Kidney epithelial cell (primary cell): ENCODE data around the gene FGF1. TPM values are rescaled to one million over a fixed set of nuclear protein-coding genes. Genes with fewer than 3 reads are reported as not detected.
A peak's percentile ranks its signal among the peaks of the same experiment; 100 is the strongest.

ENCODE experiments used
- DNase-seq: peaks from one replicate; pipeline ENCODE4 v3.0.0-alpha.2; 2010; ENCODE audit warnings: low read depth
- H3K27me3 ChIP-seq: 2 replicates; pipeline ENCODE4 v1.6.0; 2011; ENCODE audit warnings: low read length; ENCODE audit not compliant: control insufficient read depth, insufficient read depth
- H3K36me3 ChIP-seq: 2 replicates; pipeline ENCODE4 v1.5.1; 2011; ENCODE audit warnings: low read length; ENCODE audit not compliant: control insufficient read depth, insufficient read depth
- H3K4me3 ChIP-seq: 2 replicates; pipeline ENCODE4 v1.5.1; 2011; ENCODE audit warnings: low read depth, mild to moderate bottlenecking, control low read depth, low read length
- total RNA-seq: library from RNA; depleted of rRNA; stranded (reverse); fragments of >200 nt; gene quantifications from 2 replicates; pipeline ENCODE4 v1.2.3, GENCODE V29; 2015
- TF ChIP-seq, protein P1 (sequence below): IDR thresholded peaks from 2 replicates; pipeline ENCODE4 v1.5.1; 2011; ENCODE audit warnings: mild to moderate bottlenecking, moderate library complexity, low read length, control low read depth, inconsistent platforms; ENCODE audit not compliant: insufficient read depth, poor library complexity, severe bottlenecking

Gene FGF1
- total RNA-seq, 1 donor from 2014 or later, result 12.1 TPM

DNA sequence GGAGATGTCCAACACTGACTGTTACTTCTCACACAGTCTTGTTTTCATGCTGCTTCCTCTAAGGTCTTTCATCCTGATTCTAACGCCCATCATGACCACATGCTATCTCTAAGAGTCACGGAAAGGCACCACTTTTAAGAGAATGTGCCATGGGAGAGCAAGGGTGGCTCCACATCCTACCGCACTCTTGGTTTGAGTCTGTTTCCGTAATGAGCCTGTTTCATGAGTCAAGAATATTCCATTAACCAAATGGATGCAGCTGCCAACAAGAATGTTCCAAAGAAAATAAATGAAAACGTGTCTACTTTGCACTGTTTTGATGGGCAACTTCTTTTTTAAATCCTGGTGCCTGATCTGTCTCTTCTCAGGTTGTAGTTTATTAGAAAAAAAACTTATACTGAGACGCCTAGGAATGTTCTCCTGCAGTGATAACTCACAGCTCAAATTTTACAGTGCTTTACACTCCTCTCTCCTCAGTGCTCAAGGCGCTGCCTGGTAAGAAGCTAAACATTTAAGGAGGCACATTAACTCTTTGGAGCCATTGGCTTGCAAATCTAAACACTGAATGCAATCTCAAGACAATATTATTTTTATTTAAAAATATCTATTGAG is 124.3 kb downstream of the FGF1 start:
- TF ChIP-seq, protein P1, sequence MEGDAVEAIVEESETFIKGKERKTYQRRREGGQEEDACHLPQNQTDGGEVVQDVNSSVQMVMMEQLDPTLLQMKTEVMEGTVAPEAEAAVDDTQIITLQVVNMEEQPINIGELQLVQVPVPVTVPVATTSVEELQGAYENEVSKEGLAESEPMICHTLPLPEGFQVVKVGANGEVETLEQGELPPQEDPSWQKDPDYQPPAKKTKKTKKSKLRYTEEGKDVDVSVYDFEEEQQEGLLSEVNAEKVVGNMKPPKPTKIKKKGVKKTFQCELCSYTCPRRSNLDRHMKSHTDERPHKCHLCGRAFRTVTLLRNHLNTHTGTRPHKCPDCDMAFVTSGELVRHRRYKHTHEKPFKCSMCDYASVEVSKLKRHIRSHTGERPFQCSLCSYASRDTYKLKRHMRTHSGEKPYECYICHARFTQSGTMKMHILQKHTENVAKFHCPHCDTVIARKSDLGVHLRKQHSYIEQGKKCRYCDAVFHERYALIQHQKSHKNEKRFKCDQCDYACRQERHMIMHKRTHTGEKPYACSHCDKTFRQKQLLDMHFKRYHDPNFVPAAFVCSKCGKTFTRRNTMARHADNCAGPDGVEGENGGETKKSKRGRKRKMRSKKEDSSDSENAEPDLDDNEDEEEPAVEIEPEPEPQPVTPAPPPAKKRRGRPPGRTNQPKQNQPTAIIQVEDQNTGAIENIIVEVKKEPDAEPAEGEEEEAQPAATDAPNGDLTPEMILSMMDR, result no peak
- no peak for DNase-seq
- Histone ChIP-seq H3K36me3 (no peaks in the 10 kb centered on the region), H3K4me3 (no peak overlapping the region), H3K27me3 (no peaks in the 10 kb centered on the region)

DNA sequence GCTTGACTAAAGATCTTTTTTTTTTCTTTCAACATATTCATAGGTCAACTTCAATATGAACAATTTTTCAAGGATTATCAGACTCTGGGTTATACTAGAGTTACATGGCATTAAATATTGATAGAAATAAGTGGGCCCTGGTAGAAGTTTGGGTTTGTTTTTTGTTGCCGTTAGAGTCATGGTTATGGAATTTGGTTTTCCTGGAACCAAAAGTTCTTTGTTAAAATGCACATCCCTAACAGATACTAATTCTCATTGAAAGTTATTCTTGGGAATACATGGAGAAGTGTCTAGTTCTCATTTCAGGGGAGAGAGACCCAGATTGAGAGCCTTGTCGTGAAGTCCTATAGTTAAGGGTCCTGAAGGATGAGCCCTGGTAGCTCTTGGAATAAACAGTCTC is 124.9 kb downstream of the FGF1 start:
- DNase-seq, result no peak
- no peaks in the 10 kb centered on the region for H3K27me3 ChIP-seq
- H3K36me3 ChIP-seq, result no peaks in the 10 kb centered on the region
- TF ChIP-seq, protein P1, result no peak
- H3K4me3 ChIP-seq, result no peak overlapping the region

DNA sequence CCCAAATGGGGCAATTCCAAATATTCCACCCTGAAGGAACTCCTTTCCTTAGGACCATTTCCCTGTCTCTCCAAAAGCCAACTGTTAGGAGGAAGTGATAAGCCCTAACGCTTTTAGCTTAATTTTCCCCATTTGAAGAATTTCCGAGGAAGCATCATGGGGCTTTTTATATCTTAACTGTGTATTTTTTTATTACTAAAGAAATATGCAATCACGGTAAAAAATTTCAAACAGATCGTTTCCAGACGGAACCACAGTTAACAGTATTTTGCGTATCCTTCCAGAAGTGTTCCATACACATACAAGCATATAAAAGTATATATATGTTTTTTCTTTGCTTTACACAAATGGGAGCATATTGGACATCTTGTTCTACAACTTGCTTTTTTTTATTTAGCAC is 133.8 kb downstream of the FGF1 start:
- no peak for DNase-seq
- Histone ChIP-seq H3K4me3 (no peak overlapping the region), H3K36me3 (no peaks in the 10 kb centered on the region), H3K27me3 (no peaks in the 10 kb centered on the region)
- TF ChIP-seq, protein P1, result no peak

DNA sequence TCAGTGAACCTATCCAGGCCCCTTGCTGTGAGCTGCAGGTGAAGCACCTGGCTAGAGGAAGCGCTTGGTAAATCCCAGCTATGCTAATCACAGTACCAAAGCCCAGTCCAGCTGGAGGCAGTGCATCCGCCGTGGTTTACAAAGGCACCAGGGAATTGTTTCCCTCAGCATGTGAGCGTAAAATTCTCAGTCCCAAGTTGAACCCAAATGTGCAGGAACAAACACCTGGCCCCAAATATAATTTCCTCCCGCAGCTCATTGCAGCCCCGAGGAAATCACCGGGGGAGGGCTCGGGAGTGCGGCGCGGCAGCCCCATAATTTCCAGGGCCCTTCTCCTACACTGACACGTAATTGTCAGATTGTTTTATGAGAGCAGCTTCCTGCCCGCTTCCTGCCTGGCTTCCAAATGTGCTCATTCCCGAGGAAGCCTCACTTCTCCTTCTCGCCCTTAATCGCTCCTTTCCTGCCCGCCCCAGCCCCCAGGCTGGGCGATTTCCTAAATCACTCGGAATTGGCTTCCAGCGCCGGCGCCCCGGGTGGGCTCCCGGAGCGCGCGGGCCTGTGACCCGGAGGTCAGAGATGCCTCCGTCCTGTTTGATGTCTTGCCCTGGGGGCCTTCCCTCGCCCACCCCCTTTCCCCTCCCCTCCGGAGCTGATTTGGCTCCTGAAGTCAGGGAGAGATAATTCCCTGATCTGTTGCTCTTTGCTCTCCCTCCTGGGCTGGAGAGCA is 134.4 kb downstream of the FGF1 start:
- DNase-seq, result no peak
- Histone ChIP-seq H3K27me3 (no peaks in the 10 kb centered on the region), H3K36me3 (no peaks in the 10 kb centered on the region), H3K4me3 (peak overlapping the region; percentile 16)
- TF ChIP-seq, protein P1, result no peak

DNA sequence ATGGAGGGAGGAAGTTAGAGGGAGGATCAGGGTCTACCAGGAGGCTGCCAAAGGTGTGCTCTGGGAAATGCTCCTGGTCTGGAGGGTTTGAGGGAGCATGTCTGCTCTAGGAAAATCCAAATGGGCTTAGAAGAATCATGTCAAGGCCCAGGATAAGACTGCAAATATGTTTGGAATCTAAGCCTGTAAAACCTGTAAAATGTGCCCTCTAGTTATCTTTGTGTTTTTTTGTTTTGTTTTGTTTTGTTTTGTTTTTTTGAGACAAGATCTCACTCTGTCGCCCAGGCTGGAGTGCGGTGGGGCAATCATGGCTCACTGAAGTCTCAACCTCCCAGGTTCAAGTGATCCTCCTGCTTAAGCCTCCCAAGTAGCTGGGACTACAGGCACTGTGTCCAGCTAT is 135.4 kb downstream of the FGF1 start:
- TF ChIP-seq, protein P1, result no peak
- H3K27me3 ChIP-seq, result no peaks in the 10 kb centered on the region
- no peak for DNase-seq
- H3K36me3 ChIP-seq, result no peaks in the 10 kb centered on the region
- no peak overlapping the region for H3K4me3 ChIP-seq
